BLaER1 treated with 17β-estradiol and CSF1 and Interleukin-3, amounts not matched to agents 10 nM and 100 nM (cell line): ENCODE measurements around the gene TGFBR3.
A peak's percentile ranks its signal among the peaks of the same experiment; 100 is the strongest.

ENCODE experiments used
- H3K27ac ChIP-seq, 11 experiments: shearing (Covaris generic); formaldehyde crosslinking; 2 replicates each; pipeline ENCODE4 v1.8.1; 2022
- H3K27me3 ChIP-seq, 11 experiments: shearing (Covaris generic); formaldehyde crosslinking; 2 replicates each; pipeline ENCODE4 v1.8.1; 2022
- H3K36me3 ChIP-seq, 11 experiments: shearing (Covaris generic); formaldehyde crosslinking; 2 replicates each; pipeline ENCODE4 v1.8.1; 2022
- H3K4me1 ChIP-seq, 10 experiments: shearing (Covaris generic); formaldehyde crosslinking; 2 replicates each; pipeline ENCODE4 v1.8.1; 2022
- H3K4me2 ChIP-seq, 11 experiments: shearing (Covaris generic); formaldehyde crosslinking; 2 replicates each; pipeline ENCODE4 v1.8.1; 2022
- H3K4me3 ChIP-seq, 10 experiments: shearing (Covaris generic); formaldehyde crosslinking; 2 replicates each; pipeline ENCODE4 v1.8.1; 2022
- H3K9ac ChIP-seq, 11 experiments: shearing (Covaris generic); formaldehyde crosslinking; 2 replicates each; pipeline ENCODE4 v1.8.1; 2022
- H3K9me3 ChIP-seq, 11 experiments: shearing (Covaris generic); formaldehyde crosslinking; replicated peaks in 1 of 11; 2 replicates each; pipeline ENCODE4 v1.8.1; 2022
- H4K20me1 ChIP-seq, 11 experiments: shearing (Covaris generic); formaldehyde crosslinking; 2 replicates each; pipeline ENCODE4 v1.8.1; 2022
- Cebpa-rat ChIP-seq, 11 experiments: shearing (Covaris generic); IDR thresholded peaks; 2 replicates each; pipeline ENCODE4 v1.8.1; 2022

Gene TGFBR3

GRCh38 chr1:91885213-91885715 lies 687 bp downstream of the TGFBR3 start:
- H3K36me3 ChIP-seq: no peaks in the 10 kb centered on the region
- peak overlapping the region in 10 of 11 experiments; percentile 18 to 73 (median 58); a peak in 18 of 22 replicates for H3K27ac ChIP-seq
- H3K9me3 ChIP-seq: no peaks in the 10 kb centered on the region
- TF ChIP-seq Cebpa-rat (IDR thresholded peaks at IDR 0.05): no peak
- H3K27me3 ChIP-seq: peaks cover 27 to 41% (median 34%) of the 10 kb centered on the region in 11 experiments
- H3K4me2 ChIP-seq: peak overlapping the region; percentile 95 to 100 (median 99)
- H3K4me1 ChIP-seq: peaks cover 10 to 33% (median 17%) of the 10 kb centered on the region in 10 experiments; a peak in 19 of 20 replicates
- peak overlapping the region; percentile 75 to 90 (median 79) for H3K4me3 ChIP-seq
- peak overlapping the region; percentile 69 to 85 (median 75) for H3K9ac ChIP-seq
- H4K20me1 ChIP-seq: peaks cover 0 to 7% (median 0%) of the 10 kb centered on the region in 11 experiments; a peak in 2 of 22 replicates

DNA sequence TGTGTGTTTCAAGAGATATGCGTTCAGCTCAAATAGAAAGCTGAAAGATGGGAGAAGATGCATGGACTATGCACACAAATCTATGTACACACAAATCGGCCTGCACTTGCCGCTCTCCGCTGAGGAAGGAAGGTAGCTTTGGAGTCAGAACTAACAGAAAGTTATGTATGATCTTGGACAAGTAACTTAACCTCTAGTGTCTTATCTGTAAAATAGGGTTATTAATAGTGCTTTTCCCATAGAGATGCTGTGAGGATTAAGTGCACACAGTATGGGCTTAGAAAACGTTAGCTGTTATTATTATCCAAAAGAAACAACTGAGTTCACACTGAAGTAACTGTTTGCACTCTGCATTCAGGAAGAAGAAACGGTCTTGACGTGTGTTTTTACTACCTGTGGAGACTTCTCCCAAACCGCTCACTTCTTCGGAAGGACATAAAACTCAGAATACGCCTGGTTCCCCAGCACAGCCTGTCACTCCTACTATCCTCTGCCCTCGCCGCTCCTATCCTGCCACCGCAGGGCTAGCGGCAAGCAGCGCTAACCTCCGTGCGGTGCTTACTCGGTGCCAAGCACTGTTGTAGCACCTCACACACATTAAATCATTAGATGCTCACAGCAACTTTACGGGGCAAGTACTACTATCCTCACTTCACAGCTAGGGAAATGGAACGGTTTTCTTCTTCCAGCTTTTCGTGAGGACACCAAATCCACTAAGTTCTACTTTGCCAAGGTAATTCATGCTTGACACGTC lies 1.3 kb downstream of the TGFBR3 start:
- no peak for TF ChIP-seq Cebpa-rat (IDR thresholded peaks at IDR 0.05)
- Histone ChIP-seq H3K4me3 (peak overlapping the region; percentile 75 to 90 (median 79)), H3K4me2 (peak overlapping the region; percentile 95 to 100 (median 99)), H3K4me1 (peaks cover 10 to 33% (median 17%) of the 10 kb centered on the region in 10 experiments; a peak in 19 of 20 replicates), H3K9ac (peak overlapping the region; percentile 69 to 85 (median 75); a peak in 17 of 22 replicates), H3K27ac (no peak overlapping the region), H3K36me3 (no peaks in the 10 kb centered on the region), H3K9me3 (no peaks in the 10 kb centered on the region), H3K27me3 (peaks cover 27 to 41% (median 34%) of the 10 kb centered on the region in 11 experiments), H4K20me1 (peaks cover 0 to 7% (median 0%) of the 10 kb centered on the region in 11 experiments; a peak in 2 of 22 replicates)

DNA sequence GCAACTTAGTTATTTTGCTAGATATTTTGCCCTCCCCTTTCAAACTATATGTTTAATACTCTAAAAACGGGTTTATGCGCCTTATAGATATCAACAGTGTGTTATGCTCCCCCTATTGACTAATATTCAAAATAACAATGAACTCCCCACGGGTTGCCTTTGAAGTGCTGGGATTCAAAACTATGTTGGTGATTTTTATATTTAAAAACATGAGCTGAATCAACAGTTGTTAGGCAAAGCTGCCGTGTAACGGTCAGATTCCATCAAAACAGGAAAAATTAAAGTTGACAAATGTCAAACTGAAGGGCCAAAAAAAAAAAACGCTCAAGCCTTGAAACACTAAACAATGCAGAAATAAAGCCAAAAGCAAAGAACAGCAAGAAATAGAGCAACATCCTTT lies 2.5 kb downstream of the TGFBR3 start:
- H3K4me3 ChIP-seq: no peak overlapping the region
- H4K20me1 ChIP-seq: peaks cover 0 to 7% (median 0%) of the 10 kb centered on the region in 11 experiments; a peak in 2 of 22 replicates
- H3K36me3 ChIP-seq: no peaks in the 10 kb centered on the region
- peaks cover 10 to 33% (median 17%) of the 10 kb centered on the region in 10 experiments; a peak in 19 of 20 replicates for H3K4me1 ChIP-seq
- H3K9ac ChIP-seq: no peak overlapping the region
- H3K9me3 ChIP-seq: no peaks in the 10 kb centered on the region
- H3K27me3 ChIP-seq: peaks cover 27 to 41% (median 34%) of the 10 kb centered on the region in 11 experiments
- H3K27ac ChIP-seq: no peak overlapping the region
- H3K4me2 ChIP-seq: peak overlapping the region in 8 of 11 experiments; percentile 4 to 100 (median 99); a peak in 11 of 22 replicates
- no peak for TF ChIP-seq Cebpa-rat (IDR thresholded peaks at IDR 0.05)

- Histone ChIP-seq H3K4me2 (no peak overlapping the region), H3K4me1 (peaks cover 10 to 28% (median 17%) of the 10 kb centered on the region in 10 experiments; a peak in 19 of 20 replicates), H3K36me3 (no peaks in the 10 kb centered on the region), H3K9ac (no peak overlapping the region), H3K9me3 (no peaks in the 10 kb centered on the region), H3K4me3 (no peak overlapping the region), H4K20me1 (peaks cover 0 to 7% (median 0%) of the 10 kb centered on the region in 11 experiments; a peak in 2 of 22 replicates), H3K27me3 (peaks cover 24 to 28% (median 26%) of the 10 kb centered on the region in 11 experiments), H3K27ac (no peak overlapping the region)
- no peak for TF ChIP-seq Cebpa-rat (IDR thresholded peaks at IDR 0.05)
Measured at GRCh38 chr1:91881280-91881679, 4.7 kb downstream of the TGFBR3 start.

GRCh38 chr1:91879733-91880132 lies 6.2 kb downstream of the TGFBR3 start:
- H3K27ac ChIP-seq: no peak overlapping the region
- H3K27me3 ChIP-seq: peaks cover 11 to 13% (median 12%) of the 10 kb centered on the region in 11 experiments
- no peak overlapping the region for H3K4me3 ChIP-seq
- H3K4me1 ChIP-seq: peaks cover 5 to 19% (median 13%) of the 10 kb centered on the region in 10 experiments; a peak in 19 of 20 replicates
- TF ChIP-seq Cebpa-rat (IDR thresholded peaks at IDR 0.05): no peak
- H4K20me1 ChIP-seq: peaks cover 0 to 7% (median 0%) of the 10 kb centered on the region in 11 experiments; a peak in 1 of 22 replicates
- no peak overlapping the region for H3K4me2 ChIP-seq
- H3K36me3 ChIP-seq: no peaks in the 10 kb centered on the region
- H3K9me3 ChIP-seq: no peaks in the 10 kb centered on the region
- no peak overlapping the region for H3K9ac ChIP-seq

DNA sequence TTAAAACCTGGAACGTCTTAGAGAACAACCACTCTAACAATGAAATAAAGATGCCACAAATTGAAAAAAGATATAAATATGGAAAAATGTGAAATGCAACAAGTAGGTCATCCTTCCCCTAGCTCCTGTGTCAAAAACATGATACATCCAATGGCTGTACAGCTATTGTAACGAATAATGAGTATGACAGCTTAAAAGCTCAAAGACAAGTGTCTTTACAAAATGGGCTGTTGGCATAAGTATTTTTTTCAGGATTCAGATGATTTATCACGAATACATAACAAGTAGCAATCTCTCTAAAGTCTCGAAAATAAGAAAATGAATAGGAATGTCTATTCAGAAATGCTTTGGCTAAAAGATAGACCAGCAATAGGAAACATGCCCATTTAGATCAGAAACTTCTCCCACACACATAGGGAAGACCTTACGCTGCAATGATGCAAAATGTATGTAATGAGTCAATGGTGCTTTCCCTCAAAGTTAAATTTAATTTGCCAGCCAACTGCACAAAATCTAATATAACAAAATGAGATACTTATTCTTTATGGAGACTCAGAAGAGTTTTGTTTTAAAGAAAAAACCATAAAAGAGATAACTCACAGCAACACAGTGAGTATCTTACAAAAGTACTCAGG lies 8.3 kb downstream of the TGFBR3 start:
- Histone ChIP-seq H3K4me2 (no peak overlapping the region), H3K27ac (no peak overlapping the region)

DNA sequence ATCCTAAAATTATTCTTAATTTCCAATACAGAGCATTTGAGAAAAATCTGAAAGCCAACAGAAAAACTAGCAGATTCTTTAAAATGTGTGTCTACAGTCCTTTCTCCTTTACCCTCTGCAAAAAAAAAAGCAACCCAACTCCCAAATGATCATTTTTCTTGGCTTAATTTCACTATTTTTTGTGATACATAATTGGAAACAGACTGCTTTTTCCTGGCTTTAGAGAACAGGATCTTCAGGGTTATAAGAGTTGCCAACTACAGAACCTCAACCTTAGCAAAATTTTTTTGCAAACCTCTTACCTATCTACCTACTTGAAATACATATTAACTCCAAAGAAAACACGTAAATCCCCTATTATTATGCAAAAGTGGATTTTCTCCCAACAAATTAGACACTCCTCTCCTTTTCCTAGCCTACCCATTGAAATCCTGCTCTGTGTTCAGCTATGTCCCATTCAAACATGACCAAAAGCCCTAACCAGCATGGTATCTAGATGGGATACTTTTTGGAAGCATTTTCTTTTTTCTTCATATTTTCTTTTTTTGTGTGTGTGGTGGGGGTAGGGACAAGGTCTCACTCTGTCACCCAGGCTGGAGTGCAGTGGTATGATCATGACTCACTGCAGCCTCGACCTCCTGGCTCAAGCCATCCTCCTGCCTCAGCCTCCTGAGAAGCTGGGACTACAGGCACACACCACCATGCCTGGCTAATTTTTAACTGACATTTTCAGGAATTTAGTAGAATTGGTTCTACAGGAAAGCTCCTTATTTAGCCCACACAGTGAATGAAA lies 9.0 kb downstream of the TGFBR3 start:
- no peaks in the 10 kb centered on the region for H3K27me3 ChIP-seq
- no peaks in the 10 kb centered on the region for H4K20me1 ChIP-seq
- H3K36me3 ChIP-seq: no peaks in the 10 kb centered on the region
- H3K4me1 ChIP-seq: peaks cover 7 to 12% (median 11%) of the 10 kb centered on the region in 10 experiments; a peak in 19 of 20 replicates
- H3K9ac ChIP-seq: no peak overlapping the region
- no peak overlapping the region for H3K4me3 ChIP-seq
- TF ChIP-seq Cebpa-rat (IDR thresholded peaks at IDR 0.05): no peak
- no peak overlapping the region for H3K27ac ChIP-seq
- H3K9me3 ChIP-seq: no peaks in the 10 kb centered on the region
- H3K4me2 ChIP-seq: no peak overlapping the region

More for the DNA sequence above, 8.3 kb downstream of the TGFBR3 start:
- no peaks in the 10 kb centered on the region for H4K20me1 ChIP-seq
- no peaks in the 10 kb centered on the region for H3K27me3 ChIP-seq
- no peaks in the 10 kb centered on the region for H3K9me3 ChIP-seq
- no peak overlapping the region for H3K4me3 ChIP-seq
- no peak overlapping the region for H3K9ac ChIP-seq
- peaks cover under 1 to 5% (median 3%) of the 10 kb centered on the region in 10 experiments; a peak in 16 of 20 replicates for H3K4me1 ChIP-seq
- H3K36me3 ChIP-seq: no peaks in the 10 kb centered on the region
- no peak for TF ChIP-seq Cebpa-rat (IDR thresholded peaks at IDR 0.05)

- H3K9me3 ChIP-seq: no peaks in the 10 kb centered on the region
Measured at GRCh38 chr1:91876040-91876470, 9.9 kb downstream of the TGFBR3 start.

More at GRCh38 chr1:91876040-91876470, 9.9 kb downstream of the TGFBR3 start:
- H3K36me3 ChIP-seq: no peaks in the 10 kb centered on the region
- H3K4me2 ChIP-seq: no peak overlapping the region
- no peak overlapping the region for H3K9ac ChIP-seq
- no peaks in the 10 kb centered on the region for H4K20me1 ChIP-seq
- no peaks in the 10 kb centered on the region for H3K27me3 ChIP-seq
- H3K4me3 ChIP-seq: no peak overlapping the region
- TF ChIP-seq Cebpa-rat (IDR thresholded peaks at IDR 0.05): no peak
- peaks cover 9 to 18% (median 16%) of the 10 kb centered on the region in 10 experiments; a peak in 19 of 20 replicates for H3K4me1 ChIP-seq
- no peak overlapping the region for H3K27ac ChIP-seq
